Skeletal muscle tissue (tissue), 4 donors: ENCODE data around the gene ICE2. TPM values are rescaled to one million over a fixed set of nuclear protein-coding genes. Genes with fewer than 3 reads are reported as not detected.
A peak's percentile ranks its signal among the peaks of the same experiment; 100 is the strongest.

Experiments used
- H3K27ac ChIP-seq: one replicate; pipeline ENCODE4 v1.7.0; 2013; ENCODE audit warnings: mild to moderate bottlenecking, low read depth, low read length, inconsistent platforms
- H3K27me3 ChIP-seq, 3 donors: one replicate each; pipeline ENCODE4 v1.7.0; 2013; ENCODE audit warnings: low read length in 3 of 3; ENCODE audit not compliant: control insufficient read depth in 3 of 3, insufficient read depth in 3 of 3
- H3K36me3 ChIP-seq, 3 donors: one replicate each; pipeline ENCODE4 v1.7.0; 2013; ENCODE audit warnings: low read length in 3 of 3; ENCODE audit not compliant: control insufficient read depth in 3 of 3, insufficient read depth in 3 of 3
- H3K4me1 ChIP-seq, 3 donors: one replicate each; pipeline ENCODE4 v1.7.0; 2013; ENCODE audit warnings: low read length in 3 of 3, mild to moderate bottlenecking in 3 of 3; ENCODE audit not compliant: control insufficient read depth in 3 of 3, insufficient read depth in 3 of 3
- H3K4me3 ChIP-seq, 3 donors: one replicate each; pipeline ENCODE4 v1.7.0; 2013; ENCODE audit warnings: low read length in 3 of 3
- H3K9ac ChIP-seq, 3 donors: one replicate each; pipeline ENCODE4 v1.7.0; 2013; ENCODE audit warnings: low read length in 3 of 3, mild to moderate bottlenecking in 3 of 3, moderate library complexity in 2 of 3, low read depth in 1 of 3
- H3K9me3 ChIP-seq, 3 donors: one replicate each; pipeline ENCODE4 v1.7.0; 2013; ENCODE audit warnings: low read length in 3 of 3; ENCODE audit not compliant: control insufficient read depth in 3 of 3
- total RNA-seq: library from RNA; depleted of rRNA; stranded (reverse); fragments of >200 nt; gene quantifications from one replicate; pipeline ENCODE4 v1.2.3, GENCODE V29; 2014
- donor health status: Osteomylitis.

Gene ICE2
- total RNA-seq, 1 donor from 2014 or later: 34.4 TPM

DNA sequence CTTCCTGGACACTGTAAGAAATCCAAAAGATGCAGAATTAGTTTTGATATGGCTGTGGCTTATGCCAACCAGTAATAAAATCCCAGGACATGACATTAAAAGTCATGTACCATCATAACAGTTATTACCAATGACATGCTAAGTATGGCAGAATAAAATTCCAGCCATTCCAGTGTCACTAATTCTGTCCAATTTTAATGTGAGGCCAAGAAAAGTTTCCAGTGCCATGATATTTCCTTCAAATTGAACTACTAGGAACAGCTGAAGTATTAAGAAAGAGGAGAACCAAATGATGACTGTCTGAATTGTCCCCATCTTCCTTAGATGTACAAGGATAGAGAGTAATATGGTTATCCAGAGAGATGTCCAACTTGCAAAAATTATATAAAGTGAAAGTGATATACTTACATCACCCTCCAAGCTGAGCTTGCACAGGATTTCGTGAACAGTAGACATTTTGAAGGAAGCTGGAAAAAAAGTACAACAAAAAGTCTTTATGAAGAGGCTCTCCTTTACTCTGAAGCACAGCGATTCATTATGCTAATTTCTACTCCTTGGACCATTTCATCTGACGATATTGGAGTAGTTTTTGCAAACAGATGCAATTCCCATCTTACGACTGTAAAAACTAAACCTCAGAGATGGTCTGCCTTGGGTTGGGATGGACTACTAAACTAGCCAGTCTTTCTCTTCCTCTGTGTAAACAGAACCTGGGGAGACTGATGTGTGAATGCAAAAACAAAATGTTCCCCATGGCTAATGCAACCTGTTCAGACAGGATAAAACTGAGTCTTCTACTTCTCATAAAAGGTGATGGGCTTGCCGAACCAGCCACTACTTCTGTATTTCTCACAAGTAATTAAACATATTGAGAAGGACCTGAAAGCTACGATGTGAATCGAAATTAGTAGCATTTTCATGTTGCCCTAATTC, 93.1 kb downstream of the ICE2 start:
- H3K27me3 ChIP-seq: no peaks in the 10 kb centered on the region
- no peak overlapping the region for H3K27ac ChIP-seq
- no peaks in the 10 kb centered on the region for H3K9me3 ChIP-seq
- no peak overlapping the region for H3K4me3 ChIP-seq
- H3K9ac ChIP-seq: no peak overlapping the region
- peaks cover 0 to 10% (median 3%) of the 10 kb centered on the region in 3 donors for H3K36me3 ChIP-seq
- H3K4me1 ChIP-seq: peaks cover 20 to 46% (median 46%) of the 10 kb centered on the region in 3 donors

- Histone ChIP-seq H3K9me3 (no peaks in the 10 kb centered on the region), H3K27ac (no peak overlapping the region), H3K4me3 (no peak overlapping the region), H3K4me1 (peaks cover 12 to 41% (median 41%) of the 10 kb centered on the region in 3 donors), H3K36me3 (peaks cover 0 to 16% (median 10%) of the 10 kb centered on the region in 3 donors), H3K27me3 (no peaks in the 10 kb centered on the region), H3K9ac (no peak overlapping the region)
Measured at GRCh38 chr15:60384526-60385126, 94.3 kb downstream of the ICE2 start.

- peaks cover 7 to 41% (median 39%) of the 10 kb centered on the region in 3 donors for H3K4me1 ChIP-seq
- H3K27ac ChIP-seq: no peak overlapping the region
- H3K9me3 ChIP-seq: no peaks in the 10 kb centered on the region
- no peaks in the 10 kb centered on the region for H3K27me3 ChIP-seq
- no peak overlapping the region for H3K4me3 ChIP-seq
- H3K36me3 ChIP-seq: peaks cover 0 to 19% (median 10%) of the 10 kb centered on the region in 3 donors
- H3K9ac ChIP-seq: no peak overlapping the region
Measured at GRCh38 chr15:60384053-60384452, 94.9 kb downstream of the ICE2 start.

DNA sequence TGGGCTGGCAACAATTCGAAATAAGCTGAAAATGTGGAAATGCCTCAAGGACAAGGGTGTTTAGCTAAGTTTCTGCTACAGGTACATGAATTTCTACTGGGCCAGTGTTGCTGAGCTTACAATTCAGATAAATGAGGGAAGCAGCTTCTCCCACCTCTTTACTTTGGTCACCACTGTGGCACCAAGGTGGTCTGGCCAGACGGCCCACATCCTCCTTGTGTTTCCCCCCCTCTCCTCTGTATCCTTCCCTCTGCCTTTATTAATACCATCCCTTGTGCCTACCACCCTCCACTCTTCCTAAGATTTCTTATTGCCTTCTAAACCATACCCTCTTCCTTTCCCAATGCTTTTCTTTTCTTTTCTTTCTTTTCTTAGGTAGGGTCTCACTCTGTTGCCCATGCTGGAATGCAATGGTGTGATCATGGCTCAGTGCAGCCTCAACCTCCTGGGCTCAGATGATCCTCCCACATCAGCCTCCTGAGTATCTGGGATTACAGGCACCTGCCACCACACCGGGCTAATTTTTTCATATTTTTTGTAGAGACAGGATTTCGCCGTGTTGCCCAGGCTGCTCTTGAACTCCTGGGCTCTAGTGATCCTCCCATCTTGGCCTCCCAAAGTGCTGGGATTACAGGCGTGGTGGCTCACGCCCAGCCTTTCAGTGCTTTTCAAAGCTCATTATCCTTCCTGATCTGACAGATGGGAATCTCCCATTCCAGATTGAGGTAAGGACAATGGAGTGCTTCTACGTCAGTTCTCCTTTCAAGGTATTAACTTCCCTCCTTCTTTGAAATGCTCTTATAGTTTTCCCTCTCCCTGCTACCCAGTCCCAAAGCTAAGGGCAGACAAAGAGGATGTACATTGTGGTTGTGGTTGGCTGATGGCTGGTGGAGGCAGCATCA, 95.9 kb downstream of the ICE2 start:
- Histone ChIP-seq H3K9ac (no peak overlapping the region), H3K4me1 (peaks cover 4 to 42% (median 38%) of the 10 kb centered on the region in 3 donors), H3K4me3 (no peak overlapping the region), H3K27ac (no peak overlapping the region), H3K9me3 (no peaks in the 10 kb centered on the region), H3K36me3 (peaks cover 0 to 19% (median 10%) of the 10 kb centered on the region in 3 donors), H3K27me3 (no peaks in the 10 kb centered on the region)

- H3K27ac ChIP-seq: no peak overlapping the region
- peaks cover 6 to 26% (median 15%) of the 10 kb centered on the region in 3 donors for H3K36me3 ChIP-seq
- no peaks in the 10 kb centered on the region for H3K9me3 ChIP-seq
- no peak overlapping the region for H3K4me3 ChIP-seq
- no peak overlapping the region for H3K9ac ChIP-seq
- peaks cover 13 to 44% (median 43%) of the 10 kb centered on the region in 3 donors for H3K4me1 ChIP-seq
- H3K27me3 ChIP-seq: no peaks in the 10 kb centered on the region
Measured at GRCh38 chr15:60381148-60381788, 97.7 kb downstream of the ICE2 start.

GRCh38 chr15:60379525-60380274, 99.2 kb downstream of the ICE2 start:
- H3K9me3 ChIP-seq: no peaks in the 10 kb centered on the region
- H3K27ac ChIP-seq: peak overlapping the region; percentile 48
- peaks cover 7 to 29% (median 17%) of the 10 kb centered on the region in 3 donors for H3K36me3 ChIP-seq
- no peak overlapping the region for H3K4me3 ChIP-seq
- peaks cover 25 to 55% (median 54%) of the 10 kb centered on the region in 3 donors for H3K4me1 ChIP-seq
- no peak overlapping the region for H3K9ac ChIP-seq
- no peaks in the 10 kb centered on the region for H3K27me3 ChIP-seq

- no peak overlapping the region for H3K9ac ChIP-seq
Measured at GRCh38 chr15:60379185-60379524, 99.8 kb downstream of the ICE2 start.

DNA sequence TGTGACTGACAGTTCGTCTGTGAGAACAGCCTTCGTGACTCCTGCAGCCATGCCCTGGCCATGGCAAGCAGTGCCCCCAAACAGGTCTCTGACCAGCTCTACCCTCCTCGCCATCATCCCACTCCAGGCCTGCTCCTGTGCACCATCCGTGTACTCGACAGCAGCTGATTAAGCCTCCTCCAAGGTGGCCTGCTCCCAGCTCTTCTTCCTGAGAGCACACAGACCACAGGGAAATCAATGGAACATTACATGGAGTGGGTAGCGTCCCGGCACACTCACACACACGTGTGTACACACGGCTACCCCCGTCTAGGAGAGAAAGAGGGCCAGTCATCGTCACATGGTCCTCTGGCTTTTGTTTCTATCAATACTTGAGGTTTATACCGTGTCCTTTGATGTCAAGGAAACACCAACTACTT, 102.3 kb downstream of the ICE2 start:
- Histone ChIP-seq H3K4me1 (peaks cover 52 to 76% (median 68%) of the 10 kb centered on the region in 3 donors), H3K27me3 (no peaks in the 10 kb centered on the region), H3K9ac (peak overlapping the region in 1 of 3 donors; percentile 46), H3K9me3 (no peaks in the 10 kb centered on the region), H3K27ac (peak overlapping the region; percentile 57), H3K4me3 (no peak overlapping the region), H3K36me3 (peaks cover 9 to 27% (median 17%) of the 10 kb centered on the region in 3 donors)

More at GRCh38 chr15:60379185-60379524, 99.8 kb downstream of the ICE2 start:
- H3K27ac ChIP-seq: peak overlapping the region; percentile 48
- H3K27me3 ChIP-seq: no peaks in the 10 kb centered on the region
- H3K9me3 ChIP-seq: no peaks in the 10 kb centered on the region
- H3K36me3 ChIP-seq: peaks cover 7 to 29% (median 17%) of the 10 kb centered on the region in 3 donors
- no peak overlapping the region for H3K4me3 ChIP-seq
- peaks cover 31 to 59% (median 56%) of the 10 kb centered on the region in 3 donors for H3K4me1 ChIP-seq
